NCI-H2171 treated with DMSO at 0.1 percent for 48 hours (cell line): Measurements from ENCODE around the gene PTPRN2.

ENCODE experiments used
- DNase-seq: peaks from one replicate; lab custom pipeline; 2025; lab: John Stamatoyannopoulos, UW

PTPRN2 gene

GRCh38 chr7:157865351-157866165 is 722.1 kb downstream of the PTPRN2 start:
- DNase-seq, result no peak

- DNase-seq, result no peak
Observed at GRCh38 chr7:157864911-157865310, 722.7 kb downstream of the PTPRN2 start.

GRCh38 chr7:157863906-157864810 is 723.5 kb downstream of the PTPRN2 start:
- no peak for DNase-seq

DNA sequence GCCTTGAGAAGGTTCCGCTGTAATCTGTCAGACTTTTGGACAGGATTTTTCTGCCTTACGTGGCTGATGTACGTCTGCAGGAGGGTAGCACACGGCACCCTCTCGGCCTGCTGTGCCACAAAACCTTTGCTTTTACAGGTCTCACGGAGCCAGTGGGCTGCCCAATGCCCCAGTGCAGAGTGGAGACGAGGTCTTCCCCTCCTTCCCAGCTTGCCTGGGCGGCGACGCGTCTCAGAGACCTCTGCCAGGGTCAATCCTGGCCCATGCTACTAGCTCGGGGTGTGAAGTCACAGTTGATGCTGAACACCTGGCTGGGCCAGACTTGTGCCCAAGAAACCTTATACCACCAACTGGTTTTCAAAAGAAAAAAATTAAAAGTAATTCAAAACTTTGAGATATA is 724.4 kb downstream of the PTPRN2 start:
- no peak for DNase-seq

DNA sequence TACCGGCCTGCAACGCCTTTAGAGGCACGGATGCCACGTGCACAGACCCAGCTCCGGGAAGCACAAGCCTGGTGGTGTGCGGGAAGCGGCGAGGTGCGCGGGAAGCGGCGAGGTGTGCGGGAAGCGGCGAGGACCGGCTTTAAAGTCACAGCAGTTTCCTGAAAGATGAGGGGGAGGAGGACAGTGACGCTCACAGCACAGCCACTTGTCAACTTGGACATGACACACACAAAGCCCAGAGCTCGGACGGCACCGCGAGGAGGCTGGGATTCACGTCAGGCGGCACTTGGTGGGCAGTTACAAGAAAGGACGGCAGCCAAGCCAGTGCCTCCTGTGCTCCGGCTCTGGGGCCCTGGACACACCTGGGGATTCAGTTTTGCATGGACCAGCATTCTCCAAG is 724.9 kb downstream of the PTPRN2 start:
- DNase-seq, result no peak

DNA sequence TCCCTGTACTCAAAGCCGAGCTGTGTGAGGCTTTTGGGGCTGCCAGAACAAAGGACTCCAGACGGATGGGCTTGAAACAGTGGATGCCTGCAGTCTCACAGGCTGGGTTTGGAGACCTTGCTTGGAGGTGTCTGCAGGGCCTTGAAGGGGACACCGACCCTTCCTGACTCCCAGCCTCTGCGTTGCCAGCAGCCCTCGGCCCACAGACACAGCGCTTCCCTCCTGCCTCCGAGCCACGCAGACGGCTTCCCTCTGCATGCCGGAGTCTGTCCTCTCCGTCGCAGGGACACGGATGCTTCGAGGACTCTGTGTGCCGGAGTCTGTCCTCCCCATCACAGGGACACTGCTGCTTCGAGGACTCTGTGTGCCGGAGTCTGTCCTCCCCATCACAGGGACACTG is 726.1 kb downstream of the PTPRN2 start:
- DNase-seq, result no peak

DNA sequence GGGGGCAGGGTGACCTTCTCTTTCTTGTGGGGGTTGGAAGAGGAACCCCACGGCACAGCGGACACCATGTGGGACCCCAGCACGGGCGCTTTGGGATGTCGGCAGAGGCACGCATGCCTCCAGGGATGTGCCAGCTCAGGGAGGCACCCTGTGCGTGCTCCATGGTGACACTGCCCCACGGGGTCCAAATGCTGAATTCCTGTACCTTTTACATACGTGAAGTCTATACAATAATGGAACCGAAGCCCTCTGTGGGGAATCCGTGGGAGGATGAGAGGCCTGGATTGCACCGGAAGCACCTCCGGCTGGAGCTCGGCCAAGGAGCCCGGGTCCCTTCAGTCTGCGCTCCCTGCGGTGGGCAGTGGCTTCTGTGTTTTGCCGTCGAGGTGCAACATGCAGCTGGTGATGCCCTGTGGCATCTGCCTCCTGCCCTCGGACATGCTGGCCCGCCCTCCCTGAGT is 726.6 kb downstream of the PTPRN2 start:
- DNase-seq, result no peak

DNA sequence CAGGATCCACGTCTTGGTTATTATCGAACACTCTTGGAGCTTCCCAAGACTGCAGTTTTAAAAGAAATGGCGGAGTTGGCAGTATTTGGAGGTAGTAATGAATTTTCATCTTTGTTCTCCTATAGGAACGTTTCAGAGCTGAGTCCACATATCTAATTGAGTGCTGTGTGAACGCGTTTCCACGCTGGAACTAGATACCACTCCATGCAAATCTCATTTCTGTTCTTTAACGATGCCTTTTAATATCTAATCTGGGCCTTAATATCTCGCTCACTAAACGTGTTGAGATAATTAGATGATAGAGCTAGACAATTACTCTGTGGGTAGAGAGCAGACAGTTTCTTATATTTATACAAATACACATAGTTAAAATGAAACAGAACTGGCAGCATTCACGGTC is 727.2 kb downstream of the PTPRN2 start:
- no peak for DNase-seq

DNA sequence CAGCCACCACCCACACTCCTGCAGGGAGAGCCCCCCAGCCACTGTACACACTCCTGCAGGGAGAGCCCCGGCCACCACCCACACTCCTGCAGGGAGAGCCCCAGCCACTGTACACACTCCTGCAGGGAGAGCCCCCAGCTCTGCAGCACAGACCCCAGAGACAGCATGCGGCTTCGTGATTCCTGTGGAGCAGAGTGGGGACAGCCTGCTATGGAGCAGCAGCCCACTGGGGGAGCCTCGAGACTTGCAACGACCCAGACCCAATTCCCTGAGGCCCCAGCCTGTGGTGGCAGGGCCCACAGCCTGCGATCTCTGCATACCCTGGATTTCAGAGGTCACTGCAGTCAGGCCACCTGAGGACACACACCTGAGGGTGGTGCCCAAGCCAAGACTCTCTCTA is 727.7 kb downstream of the PTPRN2 start:
- no peak for DNase-seq

- DNase-seq, result no peak
Observed at GRCh38 chr7:157857578-157858075, 730.0 kb downstream of the PTPRN2 start.

GRCh38 chr7:157856873-157857577 is 730.6 kb downstream of the PTPRN2 start:
- DNase-seq, result no peak

GRCh38 chr7:157855452-157856213 is 732.0 kb downstream of the PTPRN2 start:
- no peak for DNase-seq

DNA sequence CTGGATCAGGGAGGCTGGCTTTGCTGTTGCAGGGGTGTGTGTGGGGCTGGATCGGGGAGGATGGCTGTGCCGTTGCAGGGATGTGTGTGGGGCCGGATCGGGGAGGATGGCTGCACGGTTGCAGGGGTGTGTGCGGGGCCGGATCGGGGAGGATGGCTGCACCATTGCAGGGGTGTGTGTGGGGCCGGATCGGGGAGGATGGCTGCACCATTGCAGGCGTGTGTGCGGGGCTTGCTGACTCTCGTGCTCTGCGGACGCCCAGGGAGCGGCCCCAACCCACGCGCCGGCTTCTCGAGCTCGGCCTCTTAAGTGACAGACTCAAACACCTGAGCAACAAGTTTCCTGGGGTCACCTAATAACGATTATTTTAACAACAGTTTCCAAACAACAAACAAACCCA is 732.6 kb downstream of the PTPRN2 start:
- no peak for DNase-seq

DNA sequence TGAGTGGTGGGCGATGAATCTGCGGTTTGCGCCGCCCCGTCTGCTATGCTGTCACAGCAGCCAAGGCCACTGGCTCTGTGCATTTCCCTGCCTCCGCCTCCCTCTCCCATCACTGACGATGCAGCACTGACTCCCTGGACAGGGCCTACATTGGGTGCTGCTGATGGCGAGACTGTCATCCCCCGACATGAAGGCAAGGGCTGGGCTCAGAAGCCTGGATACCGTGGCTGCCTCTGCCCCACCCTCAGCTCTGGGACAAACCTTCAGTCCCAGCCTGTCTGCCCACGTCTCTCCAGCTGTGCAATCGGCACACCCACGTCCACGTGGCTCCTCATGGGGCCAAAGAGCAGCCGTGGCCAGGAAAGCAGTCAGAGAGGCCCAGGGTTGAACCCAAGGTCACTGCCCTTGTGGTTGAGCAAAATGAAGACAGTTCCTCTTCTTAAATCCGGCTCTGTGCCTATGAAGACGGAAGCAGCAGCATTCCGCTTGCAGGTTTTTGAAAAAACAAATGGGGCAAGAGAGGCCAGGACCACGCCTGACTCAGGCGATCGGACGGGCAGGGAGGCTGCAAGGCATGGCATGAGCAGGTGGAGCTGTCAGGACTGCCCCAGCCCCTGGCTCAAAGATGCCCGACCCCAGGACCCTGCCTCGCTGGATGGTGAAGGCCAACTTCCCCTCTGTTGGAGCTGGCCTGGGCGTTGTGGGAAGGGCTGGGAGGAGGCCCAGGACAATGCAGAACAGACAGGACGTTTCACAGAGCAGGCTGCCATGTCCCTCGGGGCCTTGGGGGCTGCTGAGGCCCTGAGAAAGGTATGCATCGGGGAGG is 733.3 kb downstream of the PTPRN2 start:
- no peak for DNase-seq

DNA sequence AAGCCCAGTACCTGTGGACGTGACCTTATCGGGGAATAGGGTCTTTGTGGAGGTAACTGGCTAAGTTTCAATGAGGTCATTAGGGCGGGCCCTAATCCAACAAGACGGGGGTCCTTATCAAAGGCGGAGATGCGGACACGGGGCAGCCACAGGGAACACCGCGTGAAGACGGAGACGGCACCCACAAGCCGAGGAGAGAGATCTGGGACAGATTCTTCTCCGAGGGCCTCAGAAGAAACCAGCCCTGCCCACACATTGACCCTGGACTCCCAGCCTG is 733.9 kb downstream of the PTPRN2 start:
- no peak for DNase-seq

GRCh38 chr7:157853076-157853788 is 734.4 kb downstream of the PTPRN2 start:
- no peak for DNase-seq

- peak; percentile 48 for DNase-seq
Observed at GRCh38 chr7:157851501-157852067, 736.0 kb downstream of the PTPRN2 start.

- DNase-seq, result no peak
Observed at GRCh38 chr7:157850481-157851444, 736.9 kb downstream of the PTPRN2 start.

- no peak for DNase-seq
Observed at GRCh38 chr7:157849726-157850125, 737.9 kb downstream of the PTPRN2 start.
